Fibroblast of villous mesenchyme (primary cell): ENCODE measurements around the gene NUDT14. TPM values are rescaled to one million over a fixed set of nuclear protein-coding genes. Genes with fewer than 3 reads are reported as not detected.

Experiments
- DNase-seq: peaks from one replicate; pipeline ENCODE4 v3.0.0-alpha.2; 2010; ENCODE audit warnings: low read depth
- H3K4me3 ChIP-seq: 2 replicates; pipeline ENCODE4 v1.5.1; 2011; ENCODE audit warnings: low read depth, mild to moderate bottlenecking, low read length
- total RNA-seq: library from RNA; depleted of rRNA; stranded (reverse); fragments of >200 nt; gene quantifications from 2 replicates; pipeline ENCODE4 v1.2.3, GENCODE V29; 2012
- TF ChIP-seq, protein P1 (sequence below): IDR thresholded peaks from 2 replicates; pipeline ENCODE4 v1.5.1; 2012; ENCODE audit warnings: low read depth, mild to moderate bottlenecking, low read length; ENCODE audit not compliant: insufficient read depth

The NUDT14 gene
- total RNA-seq: 17.7 and 20.0 TPM in 2 replicates

DNA sequence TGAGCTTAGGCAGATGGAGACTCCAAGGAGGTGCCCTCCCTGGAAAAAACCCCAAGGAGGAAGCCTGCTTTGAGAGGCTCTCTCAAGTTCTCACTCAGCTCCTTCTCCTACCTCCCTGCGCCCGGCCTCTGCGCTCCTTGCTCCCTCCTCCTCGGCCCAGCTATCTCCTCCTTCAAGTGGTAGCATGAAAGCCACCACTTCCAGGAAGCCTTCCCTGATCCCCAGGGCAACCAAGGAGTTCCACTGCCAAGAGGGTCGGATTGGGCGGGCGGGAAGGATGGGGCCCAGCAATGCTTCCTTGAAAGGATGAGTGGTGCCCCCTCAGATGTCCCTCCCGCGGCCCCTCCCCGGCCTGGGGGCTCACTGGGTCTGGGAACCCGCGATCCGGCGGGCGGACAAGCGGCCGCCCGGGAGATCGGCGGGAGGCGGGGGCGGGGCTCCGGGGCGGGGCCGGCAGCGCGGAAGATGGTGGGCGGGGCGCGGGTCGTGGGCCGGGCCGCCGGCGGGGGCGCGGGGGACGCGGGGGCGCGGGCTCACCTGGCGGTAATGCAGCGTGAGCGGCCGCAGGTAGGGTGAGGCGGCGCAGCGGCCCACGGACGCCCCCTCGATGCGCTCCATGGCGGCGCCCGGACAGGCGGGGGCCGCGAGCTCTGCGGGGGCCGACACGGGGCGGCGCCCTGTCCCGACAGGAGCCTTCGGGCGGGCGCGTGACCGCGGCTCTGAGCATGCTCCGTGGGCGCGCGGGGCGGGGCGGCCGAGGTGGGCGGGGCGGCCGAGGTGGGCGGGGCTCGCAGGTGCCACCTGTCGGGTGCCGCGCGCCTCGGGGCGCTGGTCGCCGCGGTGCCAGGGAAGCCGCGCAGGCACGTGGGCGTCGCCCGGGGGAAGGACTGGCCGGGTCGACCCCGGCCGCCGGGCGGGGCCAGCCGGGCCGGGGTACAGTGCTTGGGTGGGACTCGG, at the start of gene NUDT14:
Gene NUDT14 (minus strand): TSS at position 721 of the 957 bp plus-strand sequence. CDS start 103 bp downstream, at position 618.
- peak within 1 kb of the TSS; percentile 66 for H3K4me3 ChIP-seq
- peak; percentile 40 for DNase-seq
- TF ChIP-seq, protein P1, sequence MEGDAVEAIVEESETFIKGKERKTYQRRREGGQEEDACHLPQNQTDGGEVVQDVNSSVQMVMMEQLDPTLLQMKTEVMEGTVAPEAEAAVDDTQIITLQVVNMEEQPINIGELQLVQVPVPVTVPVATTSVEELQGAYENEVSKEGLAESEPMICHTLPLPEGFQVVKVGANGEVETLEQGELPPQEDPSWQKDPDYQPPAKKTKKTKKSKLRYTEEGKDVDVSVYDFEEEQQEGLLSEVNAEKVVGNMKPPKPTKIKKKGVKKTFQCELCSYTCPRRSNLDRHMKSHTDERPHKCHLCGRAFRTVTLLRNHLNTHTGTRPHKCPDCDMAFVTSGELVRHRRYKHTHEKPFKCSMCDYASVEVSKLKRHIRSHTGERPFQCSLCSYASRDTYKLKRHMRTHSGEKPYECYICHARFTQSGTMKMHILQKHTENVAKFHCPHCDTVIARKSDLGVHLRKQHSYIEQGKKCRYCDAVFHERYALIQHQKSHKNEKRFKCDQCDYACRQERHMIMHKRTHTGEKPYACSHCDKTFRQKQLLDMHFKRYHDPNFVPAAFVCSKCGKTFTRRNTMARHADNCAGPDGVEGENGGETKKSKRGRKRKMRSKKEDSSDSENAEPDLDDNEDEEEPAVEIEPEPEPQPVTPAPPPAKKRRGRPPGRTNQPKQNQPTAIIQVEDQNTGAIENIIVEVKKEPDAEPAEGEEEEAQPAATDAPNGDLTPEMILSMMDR: no peak

DNA sequence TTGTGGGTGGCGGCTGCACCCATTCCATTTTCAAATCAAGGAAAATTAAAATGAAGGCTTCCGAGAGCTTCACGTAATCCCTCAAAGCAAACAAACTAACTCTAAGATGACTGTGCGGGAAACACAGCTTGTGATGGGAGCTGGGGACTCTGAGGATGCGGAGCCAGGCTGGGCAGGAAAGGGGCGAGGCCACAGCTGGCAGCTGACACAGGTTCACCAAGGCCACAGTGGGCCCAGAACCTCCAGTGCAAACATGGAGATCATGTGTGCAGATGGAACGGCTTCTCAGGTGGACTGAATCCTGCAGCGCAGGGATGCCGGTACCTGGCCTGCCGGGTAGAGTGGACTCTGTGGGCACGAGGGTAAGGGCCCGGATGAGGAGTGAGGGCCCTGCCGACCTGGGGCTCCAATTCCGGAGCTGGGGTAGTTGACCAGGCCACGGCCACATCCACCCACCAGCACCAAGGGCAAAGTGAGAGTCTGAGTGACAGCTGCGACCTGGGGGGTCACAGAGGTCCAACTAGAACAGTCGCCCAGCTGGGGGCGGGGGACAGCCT, 48.1 kb upstream of the NUDT14 start:
- DNase-seq: no peak
- TF ChIP-seq, protein P1: no peak
- H3K4me3 ChIP-seq: no peak overlapping the region

DNA sequence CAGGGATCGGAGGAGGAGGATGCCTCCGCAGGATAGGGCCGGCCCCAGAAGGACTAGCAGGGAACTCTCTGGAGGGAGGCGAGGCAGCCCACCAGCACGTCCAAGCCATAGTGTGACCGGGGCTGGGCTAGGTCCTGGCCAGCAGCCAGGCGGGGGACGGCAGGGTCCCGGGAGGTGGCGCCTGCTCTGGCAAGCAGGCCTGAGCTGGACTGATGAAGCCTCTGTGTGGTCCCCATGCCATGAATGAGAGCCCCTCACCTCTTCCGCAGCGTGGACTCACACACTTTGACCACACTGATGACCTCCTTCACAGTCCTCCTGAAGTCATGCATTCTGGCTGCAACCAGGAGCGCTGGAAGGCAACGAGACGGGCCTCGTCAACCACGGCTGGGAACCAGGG, 47.5 kb upstream of the NUDT14 start:
- no peak for DNase-seq
- H3K4me3 ChIP-seq: no peak overlapping the region
- TF ChIP-seq, protein P1: no peak

DNA sequence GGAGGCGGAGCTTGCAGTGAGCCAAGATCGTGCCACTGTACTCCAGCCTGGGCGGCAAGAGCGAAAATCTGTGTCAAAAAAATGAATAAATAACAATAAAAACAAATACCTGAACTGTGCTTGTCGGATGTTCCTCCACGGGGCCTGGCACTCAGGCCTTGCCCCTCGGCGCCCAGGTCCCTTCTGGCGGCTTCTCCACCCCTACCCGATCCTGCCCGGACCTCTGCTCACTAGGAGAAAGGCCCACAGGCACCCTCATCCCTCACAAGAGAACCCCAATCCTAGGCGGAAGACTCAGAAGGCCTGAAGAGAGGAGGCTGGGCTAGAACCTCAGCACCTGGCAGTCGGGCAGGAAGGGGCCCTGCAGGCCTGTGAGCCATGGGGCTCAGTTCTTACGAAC, 46.2 kb upstream of the NUDT14 start:
- H3K4me3 ChIP-seq: no peak overlapping the region
- DNase-seq: no peak
- TF ChIP-seq, protein P1: no peak

DNA sequence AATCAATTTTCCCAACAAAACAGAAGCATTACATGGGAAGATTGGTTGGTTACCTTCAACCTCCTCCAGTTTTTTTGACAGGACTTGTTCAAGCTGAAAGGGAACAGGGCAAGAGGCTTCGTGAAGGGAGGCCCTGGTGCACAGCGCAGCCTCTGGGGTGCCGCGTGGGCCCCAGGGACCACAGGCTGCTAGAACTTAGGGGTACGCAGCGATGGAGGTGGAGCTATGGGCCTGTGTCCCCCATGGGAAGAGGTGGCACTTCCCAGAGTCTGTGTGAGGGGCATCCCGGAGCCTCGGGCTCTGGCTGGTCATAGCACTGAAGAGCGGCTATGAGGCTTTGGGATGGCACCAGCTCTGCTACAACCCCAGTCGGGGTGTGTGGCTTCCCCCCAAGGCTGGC, 45.1 kb upstream of the NUDT14 start:
- TF ChIP-seq, protein P1: no peak
- H3K4me3 ChIP-seq: no peak overlapping the region
- DNase-seq: no peak

DNA sequence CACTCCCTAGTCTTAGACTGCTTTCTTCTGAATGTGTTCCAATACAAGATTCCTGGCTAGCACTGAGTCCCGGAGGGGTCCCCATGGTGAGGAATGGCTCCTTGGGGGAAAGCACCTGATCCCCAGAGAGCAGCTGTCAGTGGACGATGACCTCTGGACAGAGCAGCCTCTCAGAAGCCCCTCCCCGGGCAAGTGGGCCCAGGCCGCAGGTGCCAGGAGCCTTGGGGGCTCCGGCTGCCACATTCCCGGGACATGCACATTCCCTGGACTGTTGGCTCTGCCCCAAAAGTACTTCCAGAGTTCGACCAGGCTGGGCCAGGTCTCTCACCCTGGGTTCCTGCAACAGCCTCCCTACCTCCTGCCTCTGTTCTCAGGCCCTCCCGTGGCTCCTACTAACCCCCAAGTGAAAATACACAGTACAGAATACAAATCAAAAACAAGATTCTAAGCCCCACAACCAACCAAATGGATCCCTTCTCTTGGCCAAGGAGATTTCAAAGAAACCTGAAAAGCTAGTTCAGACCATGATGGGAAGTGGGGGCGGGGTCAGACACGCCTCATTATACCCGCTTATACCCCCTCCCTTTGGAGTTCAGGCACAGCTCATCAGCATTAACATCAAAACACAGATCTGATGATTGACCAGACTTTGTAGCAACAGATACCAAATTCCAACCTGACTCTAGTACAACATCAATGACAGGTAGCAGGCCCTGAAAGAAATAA, 43.9 kb upstream of the NUDT14 start:
- no peak overlapping the region for H3K4me3 ChIP-seq
- TF ChIP-seq, protein P1: no peak
- DNase-seq: no peak
